Left lung (tissue), 10 donors: ENCODE results near the gene TMEM80. TPM values are rescaled to one million over a fixed set of nuclear protein-coding genes. Genes with fewer than 3 reads are reported as not detected.
"Not testable (repeated sequence)": the region's sequence is repeated elsewhere in the genome, so short reads cannot be mapped to it uniquely, and the experiment has no call there.

Source experiments
- ATAC-seq: fragments of 200-7000 bp; cut with Tn5 transposase; one replicate; pipeline ENCODE4 v1.9.1; 2020; ENCODE audit warnings: moderate library complexity
- DNase-seq, 4 donors: peaks; one replicate each; pipeline ENCODE4 v3.0.0-alpha.2; 2013 to 2020
- H3K27ac ChIP-seq, 2 donors: fragments of 200-600 bp; sonication (generic) in 1 of 2; one replicate each; pipeline versions ENCODE4 v1.5.0 to v1.8.0; 2020 to 2021
- H3K27me3 ChIP-seq, 2 donors: fragments of 200-600 bp; sonication (generic) in 1 of 2; one replicate each; pipeline versions ENCODE4 v1.5.0 to v1.8.0; 2020 to 2021
- H3K36me3 ChIP-seq, 2 donors: fragments of 200-600 bp; sonication (generic) in 1 of 2; one replicate each; pipeline versions ENCODE4 v1.5.0 to v1.8.0; 2020 to 2021
- H3K4me1 ChIP-seq, 2 donors: fragments of 200-600 bp; one replicate each; pipeline ENCODE4 v1.8.0; 2021
- H3K4me3 ChIP-seq, 2 donors: fragments of 200-600 bp; sonication (generic) in 1 of 2; one replicate each; pipeline versions ENCODE4 v1.5.0 to v1.8.0; 2020 to 2021; ENCODE audit warnings: mild to moderate bottlenecking in 1 of 2
- H3K9me3 ChIP-seq, 2 donors: fragments of 200-600 bp; sonication (generic) in 1 of 2; one replicate each; pipeline versions ENCODE4 v1.5.0 to v1.8.0; 2020 to 2021
- intact Hi-C, 2 donors: fragments of 100-400 bp; cut with DNase I; formaldehyde crosslinking; loops; one replicate each; pipeline versions ENCODE4 v1.11.2 to v1.14.2; 2022
- polyA plus RNA-seq, 6 donors: library from polyadenylated mRNA; unstranded; fragments of 120-200 nt; gene quantifications; one replicate each; pipeline ENCODE4 v1.2.1, GENCODE V29; 2013; ENCODE audit not compliant: insufficient read length in 6 of 6
- total RNA-seq, 2 donors: library from RNA; stranded (reverse); fragmentation: NEBNext Ultra II Directional; extraction: Animal tissue kit (Norgen Biotek cat#: 25700); gene quantifications; one replicate each; pipeline ENCODE4 v1.2.1, GENCODE V29; 2021
- TF ChIP-seq, protein P1 (sequence below), 2 donors: fragments of 200-600 bp; sonication (generic) in 1 of 2; IDR thresholded peaks; one replicate each; pipeline versions ENCODE4 v1.5.0 to v1.8.0; 2021; ENCODE audit warnings: antibody characterized with exemption in 2 of 2
- donor health status: DM: no; HTN: yes; CAD: no.
- donor health status: DM: no; HTN: no; CAD: no.

Gene TMEM80
- total and polyA plus RNA-seq, 8 donors = 23.6 to 34.5 (median 30.4) TPM

DNA sequence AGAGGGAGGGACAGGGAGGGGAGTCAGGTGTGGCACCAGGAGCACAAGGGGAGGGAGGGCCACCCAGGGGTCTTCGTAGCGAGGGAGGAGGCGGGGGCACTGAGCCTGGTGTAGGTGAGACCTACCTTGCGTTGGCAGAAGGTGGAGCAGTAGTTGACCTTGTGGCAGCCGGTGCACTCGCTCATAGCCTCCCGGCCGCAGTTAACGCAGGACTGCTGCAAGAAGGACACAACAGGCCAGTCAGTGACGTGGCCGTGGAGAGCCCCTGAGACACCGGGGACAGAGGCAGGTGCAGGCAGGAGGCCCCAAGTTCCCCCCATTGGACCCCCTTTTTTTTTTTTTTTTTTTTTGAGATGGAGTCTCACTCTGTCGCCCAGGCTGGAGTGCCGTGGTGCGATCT lies 41.8 kb upstream of the TMEM80 start:
- TF ChIP-seq, protein P1, sequence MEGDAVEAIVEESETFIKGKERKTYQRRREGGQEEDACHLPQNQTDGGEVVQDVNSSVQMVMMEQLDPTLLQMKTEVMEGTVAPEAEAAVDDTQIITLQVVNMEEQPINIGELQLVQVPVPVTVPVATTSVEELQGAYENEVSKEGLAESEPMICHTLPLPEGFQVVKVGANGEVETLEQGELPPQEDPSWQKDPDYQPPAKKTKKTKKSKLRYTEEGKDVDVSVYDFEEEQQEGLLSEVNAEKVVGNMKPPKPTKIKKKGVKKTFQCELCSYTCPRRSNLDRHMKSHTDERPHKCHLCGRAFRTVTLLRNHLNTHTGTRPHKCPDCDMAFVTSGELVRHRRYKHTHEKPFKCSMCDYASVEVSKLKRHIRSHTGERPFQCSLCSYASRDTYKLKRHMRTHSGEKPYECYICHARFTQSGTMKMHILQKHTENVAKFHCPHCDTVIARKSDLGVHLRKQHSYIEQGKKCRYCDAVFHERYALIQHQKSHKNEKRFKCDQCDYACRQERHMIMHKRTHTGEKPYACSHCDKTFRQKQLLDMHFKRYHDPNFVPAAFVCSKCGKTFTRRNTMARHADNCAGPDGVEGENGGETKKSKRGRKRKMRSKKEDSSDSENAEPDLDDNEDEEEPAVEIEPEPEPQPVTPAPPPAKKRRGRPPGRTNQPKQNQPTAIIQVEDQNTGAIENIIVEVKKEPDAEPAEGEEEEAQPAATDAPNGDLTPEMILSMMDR (IDR thresholded peaks at IDR 0.05) = no peak
- peak in 1 of 4 donors; percentile 73 for DNase-seq
- Histone ChIP-seq H3K36me3 (peaks cover 0 to 68% of the 10 kb centered on the region in 2 donors), H3K4me1 (no peaks in the 10 kb centered on the region), H3K9me3 (no peaks in the 10 kb centered on the region), H3K27ac (no peak overlapping the region), H3K4me3 (no peak overlapping the region), H3K27me3 (no peaks in the 10 kb centered on the region)
- no peak for ATAC-seq
- intact Hi-C loops = no loop called here

DNA sequence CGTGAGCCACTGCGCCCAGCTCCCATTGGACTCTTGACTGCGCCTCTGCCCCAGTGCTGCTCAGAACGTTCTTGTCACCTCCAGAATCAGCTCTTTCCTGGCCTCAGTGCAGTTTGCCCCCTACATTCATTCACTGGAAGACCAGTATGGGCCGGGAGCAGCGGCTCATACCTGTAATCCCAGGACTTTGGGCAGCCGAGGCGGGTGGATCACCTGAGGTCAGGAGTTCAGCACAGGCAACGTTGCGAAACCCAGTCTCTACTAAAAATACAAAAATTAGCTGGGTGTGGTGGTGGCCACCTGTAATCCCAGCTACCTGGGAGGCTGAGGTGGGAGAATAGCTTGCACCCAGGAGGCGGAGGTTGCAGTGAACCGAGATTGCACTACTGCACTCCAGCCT lies 41.2 kb upstream of the TMEM80 start:
- ATAC-seq, H3K9me3 ChIP-seq, H3K4me3 ChIP-seq, H3K27ac ChIP-seq, intact Hi-C loops, H3K4me1 ChIP-seq, H3K27me3 ChIP-seq: not testable (repeated sequence)
- peaks cover 0 to 72% of the 10 kb centered on the region in 2 donors for H3K36me3 ChIP-seq
- peak in 1 of 4 donors; percentile 28 for DNase-seq

DNA sequence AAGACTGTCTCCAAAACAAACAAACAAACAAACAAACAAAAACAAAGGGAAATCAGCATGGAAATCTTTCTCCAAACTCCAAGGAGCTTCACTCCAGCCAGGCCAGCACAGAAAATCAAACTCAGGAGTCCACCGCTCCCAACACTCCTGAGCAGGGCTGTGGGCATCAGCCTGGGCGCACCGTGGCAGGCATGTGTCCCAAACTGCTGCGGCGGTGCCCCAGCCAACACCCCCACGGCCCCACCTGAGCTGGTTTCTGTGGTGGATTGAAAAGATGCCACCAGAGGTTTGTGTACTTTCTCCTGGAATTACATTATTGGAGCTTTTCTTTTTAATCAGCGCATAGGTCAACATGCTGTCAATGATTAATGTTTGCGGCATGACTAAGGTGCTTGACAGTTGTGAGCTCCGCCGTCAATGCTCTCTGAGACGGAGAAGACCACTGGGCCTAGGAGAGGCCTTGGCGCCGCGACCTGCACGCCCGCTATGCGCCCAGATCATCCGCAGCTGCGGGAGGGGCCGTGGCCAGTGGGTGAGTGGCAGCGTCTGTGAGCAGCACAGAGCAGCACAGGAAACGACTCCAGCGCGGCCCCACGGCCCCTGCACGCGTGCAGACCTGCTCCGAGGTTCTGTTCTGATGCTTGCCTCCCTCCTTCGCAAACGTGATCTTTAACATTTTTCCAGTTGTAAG lies 40.4 kb upstream of the TMEM80 start:
- Histone ChIP-seq H3K36me3 (peaks cover 0 to 72% of the 10 kb centered on the region in 2 donors), H3K4me1 (no peaks in the 10 kb centered on the region), H3K27ac (no peak overlapping the region), H3K9me3 (no peaks in the 10 kb centered on the region), H3K4me3 (no peak overlapping the region), H3K27me3 (no peaks in the 10 kb centered on the region)
- TF ChIP-seq, protein P1 (IDR thresholded peaks at IDR 0.05) = no peak
- intact Hi-C loops = no loop called here
- DNase-seq (peak in 1 of 4 donors; percentile 32), ATAC-seq (peak; percentile 87)

DNA sequence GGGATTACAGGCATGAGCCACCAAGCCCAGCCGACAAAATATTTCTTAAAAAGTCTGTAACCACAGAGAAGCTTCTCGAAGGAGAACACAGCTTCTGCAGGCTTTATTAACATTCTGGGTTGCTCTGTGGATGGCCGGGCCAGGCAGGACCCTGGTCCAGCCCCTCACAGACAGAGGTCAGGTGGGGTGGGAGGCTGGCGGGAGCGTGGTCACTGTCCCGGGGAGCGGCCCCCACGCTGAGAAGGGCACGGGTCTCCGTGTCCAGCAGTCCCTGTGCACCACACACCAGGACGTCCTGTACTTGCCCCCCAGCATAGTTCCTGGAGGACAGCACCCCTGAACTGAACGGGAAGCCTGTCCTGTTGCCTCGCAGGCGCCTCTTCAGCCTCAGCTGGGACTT lies 39.2 kb upstream of the TMEM80 start:
- Histone ChIP-seq H3K9me3 (no peaks in the 10 kb centered on the region), H3K27me3 (no peaks in the 10 kb centered on the region), H3K27ac (no peak overlapping the region), H3K4me1 (no peaks in the 10 kb centered on the region), H3K4me3 (no peak overlapping the region), H3K36me3 (peaks cover 0 to 72% of the 10 kb centered on the region in 2 donors)
- TF ChIP-seq, protein P1 (IDR thresholded peaks at IDR 0.05) = no peak
- DNase-seq (peak in 1 of 4 donors; percentile 67), ATAC-seq (no peak)
- intact Hi-C loops = no loop called here

DNA sequence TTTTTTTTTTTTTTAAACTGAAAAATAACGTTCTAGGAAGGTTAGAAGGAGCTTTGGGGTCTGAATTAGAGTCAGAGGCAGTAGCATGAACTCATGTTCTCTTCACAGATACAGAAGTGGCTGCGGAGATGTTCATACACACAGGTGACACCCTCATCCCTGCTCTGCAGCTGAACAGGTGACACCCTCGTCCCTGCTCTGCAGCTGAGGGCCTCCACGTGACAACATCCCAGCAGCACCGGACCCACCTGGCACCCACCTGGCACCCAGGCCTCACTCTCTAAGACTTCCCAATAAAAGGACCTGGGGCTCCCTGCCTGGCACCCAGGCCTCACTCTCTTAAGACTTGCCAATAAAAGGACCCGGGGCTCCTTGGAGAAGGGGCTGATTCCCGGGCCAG lies 38.8 kb upstream of the TMEM80 start:
- ATAC-seq (no peak), DNase-seq (no peak)
- H3K4me1 ChIP-seq = no peaks in the 10 kb centered on the region
- intact Hi-C loops = no loop called here
- no peak overlapping the region for H3K27ac ChIP-seq
- no peaks in the 10 kb centered on the region for H3K9me3 ChIP-seq
- TF ChIP-seq, protein P1 (IDR thresholded peaks at IDR 0.05) = no peak
- H3K4me3 ChIP-seq = no peak overlapping the region
- no peaks in the 10 kb centered on the region for H3K27me3 ChIP-seq
- peaks cover 0 to 68% of the 10 kb centered on the region in 2 donors for H3K36me3 ChIP-seq

DNA sequence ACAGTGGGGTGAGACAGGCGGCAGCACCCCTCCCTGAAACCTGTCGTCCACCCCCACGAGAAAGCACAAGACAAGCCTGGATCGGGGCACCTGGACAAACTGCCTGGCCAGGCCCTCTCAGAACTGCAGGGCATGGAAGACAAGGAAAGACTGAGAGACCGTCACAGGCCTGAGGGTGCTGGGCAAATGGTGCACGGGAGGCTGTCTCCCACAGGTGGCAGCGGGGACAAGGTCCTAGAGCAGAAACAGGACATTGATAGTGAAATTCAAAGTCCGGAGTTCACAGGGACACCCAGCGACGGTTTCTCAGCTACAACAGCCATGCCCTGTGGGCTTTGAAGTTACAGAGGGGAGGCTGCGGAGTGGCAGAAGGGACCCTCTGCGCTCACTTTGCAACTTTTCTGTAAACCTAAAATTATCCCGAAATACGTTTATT lies 37.9 kb upstream of the TMEM80 start:
- Histone ChIP-seq H3K27ac (no peak overlapping the region), H3K36me3 (peaks cover 0 to 62% of the 10 kb centered on the region in 2 donors), H3K9me3 (no peaks in the 10 kb centered on the region), H3K4me1 (no peaks in the 10 kb centered on the region), H3K4me3 (no peak overlapping the region), H3K27me3 (no peaks in the 10 kb centered on the region)
- TF ChIP-seq, protein P1 (IDR thresholded peaks at IDR 0.05) = no peak
- DNase-seq (no peak), ATAC-seq (no peak)
- intact Hi-C loops = no loop called here
